ENCODE data around the gene COL23A1.

COL23A1 gene

GRCh38 chr5:178350361-178351220 lies 239.6 kb downstream of the COL23A1 start:
- DNase-seq: no peak

- no peak for DNase-seq
These were observed 240.4 kb downstream of the COL23A1 start for GRCh38 chr5:178349625-178350353.

- DNase-seq: no peak
These were observed 241.1 kb downstream of the COL23A1 start for GRCh38 chr5:178349075-178349511.

GRCh38 chr5:178348356-178349074 lies 241.7 kb downstream of the COL23A1 start:
- no peak for DNase-seq

GRCh38 chr5:178347956-178348355 lies 242.2 kb downstream of the COL23A1 start:
- no peak for DNase-seq

- no peak for DNase-seq
These were observed 243.4 kb downstream of the COL23A1 start for GRCh38 chr5:178346607-178347334.

GRCh38 chr5:178343306-178343705 lies 246.9 kb downstream of the COL23A1 start:
- no peak for DNase-seq

- no peak for DNase-seq
These were observed 248.4 kb downstream of the COL23A1 start for GRCh38 chr5:178341851-178342140.

GRCh38 chr5:178341091-178341850 lies 248.9 kb downstream of the COL23A1 start:
- DNase-seq: no peak

GRCh38 chr5:178340637-178341036 lies 249.6 kb downstream of the COL23A1 start:
- DNase-seq: no peak

- DNase-seq: no peak
These were observed 250.0 kb downstream of the COL23A1 start for GRCh38 chr5:178340187-178340586.

- DNase-seq: no peak
These were observed 250.9 kb downstream of the COL23A1 start for GRCh38 chr5:178339272-178339671.

GRCh38 chr5:178338750-178339144 lies 251.4 kb downstream of the COL23A1 start:
- DNase-seq: no peak

GRCh38 chr5:178338126-178338749 lies 252.0 kb downstream of the COL23A1 start:
- DNase-seq: no peak

GRCh38 chr5:178337334-178337741 lies 252.9 kb downstream of the COL23A1 start:
- no peak for DNase-seq

- no peak for DNase-seq
These were observed 253.3 kb downstream of the COL23A1 start for GRCh38 chr5:178336889-178337288.

GRCh38 chr5:178335302-178336030 lies 254.7 kb downstream of the COL23A1 start:
- no peak for DNase-seq

- no peak for DNase-seq
These were observed 255.3 kb downstream of the COL23A1 start for GRCh38 chr5:178334861-178335260.

GRCh38 chr5:178333821-178334481 lies 256.2 kb downstream of the COL23A1 start:
- no peak for DNase-seq

- no peak for DNase-seq
These were observed 258.0 kb downstream of the COL23A1 start for GRCh38 chr5:178332210-178332641.
